Esophagus squamous epithelium (tissue), 5 donors: ENCODE measurements around the gene TMED10. TPM values are rescaled to one million over a fixed set of nuclear protein-coding genes. Genes with fewer than 3 reads are reported as not detected.

Source experiments
- DNase-seq: peaks from one replicate; lab custom pipeline; 2025; lab: John Stamatoyannopoulos, UW
- H3K27ac ChIP-seq, 4 donors: fragments of 200-600 bp; sonication (generic); one replicate each; pipeline ENCODE4 v1.5.1; 2016 to 2019; ENCODE audit warnings: mild to moderate bottlenecking in 1 of 4
- H3K27me3 ChIP-seq, 4 donors: fragments of 200-600 bp; sonication (generic); 1 replicate in 3 of 4; 2 replicates in 1 of 4; pipeline versions ENCODE4 v1.5.1 to v1.6.0; 2017 to 2021; ENCODE audit warnings: antibody characterized with exemption in 1 of 4
- H3K36me3 ChIP-seq, 3 donors: fragments of 200-600 bp; sonication (generic); one replicate each; pipeline ENCODE4 v1.5.1; 2016 to 2019
- H3K4me1 ChIP-seq, 3 donors: fragments of 200-600 bp; sonication (generic); one replicate each; pipeline ENCODE4 v1.5.1; 2017 to 2019
- H3K4me3 ChIP-seq, 4 donors: fragments of 200-600 bp; sonication (generic); 1 replicate in 3 of 4; 2 replicates in 1 of 4; pipeline ENCODE4 v1.5.1; 2016 to 2019; ENCODE audit warnings: mild to moderate bottlenecking in 2 of 4, moderate library complexity in 1 of 4
- H3K9me3 ChIP-seq, 3 donors: fragments of 200-600 bp; sonication (generic); one replicate each; pipeline ENCODE4 v1.5.1; 2016 to 2019
- CTCF ChIP-seq, 6 experiments: fragments of 450-650 bp in 4 of 6; fragments of 200-600 bp in 2 of 6; sonication (generic) in 2 of 6; IDR thresholded peaks; one replicate each; pipeline ENCODE4 v1.5.1; 2016 to 2019; ENCODE audit warnings: antibody characterized with exemption in 6 of 6, mild to moderate bottlenecking in 4 of 6, moderate library complexity in 4 of 6
- POLR2A ChIP-seq, 4 donors: fragments of 450-650 bp; IDR thresholded peaks; one replicate each; pipeline ENCODE4 v1.6.1; 2017; ENCODE audit warnings: antibody characterized with exemption in 4 of 4, mild to moderate bottlenecking in 4 of 4, moderate library complexity in 3 of 4
- WGBS, 2 donors: methylation state at CpG; one replicate each; pipeline ENCODE4 v1.1.5; 2018; 5-methylcytosine and 5-hydroxymethylcytosine counted together
- intact Hi-C: fragments of 100-400 bp; cut with DNase I; formaldehyde crosslinking; loops from one replicate; pipeline ENCODE4 v1.15.0; 2022
- total RNA-seq, 4 donors: library from RNA; depleted of rRNA; stranded (reverse); fragments of >200 nt; gene quantifications; one replicate each; pipeline ENCODE4 v1.1.0, GENCODE V29; 2016
- donor health status: DM: yes; HTN: yes; CAD: no.

The TMED10 gene
- total RNA-seq, 4 donors from 2014 or later, result 174 to 267 (median 206) TPM

GRCh38 chr14:75126679-75127473 is 49.5 kb downstream of the TMED10 start, which contains the start of gene NEK9:
Gene NEK9, minus strand, starts transcription at chr14:75127048. Its CDS starts 127 bp downstream, at chr14:75126921.
- no peaks in the 10 kb centered on the region for H3K27me3 ChIP-seq
- 0 to 2% methylated on average over 14 to 17 of the region's 76 CpGs for WGBS, 2 donors
- intact Hi-C loops, result no loop called here

GRCh38 chr14:75126121-75126544 is 50.3 kb downstream of the TMED10 start:
- no peak for DNase-seq
- Histone ChIP-seq H3K27ac (peak overlapping the region; percentile 88 to 97 (median 96)), H3K36me3 (peaks cover 0 to 28% (median 0%) of the 10 kb centered on the region in 3 donors), H3K9me3 (no peaks in the 10 kb centered on the region), H3K27me3 (no peaks in the 10 kb centered on the region), H3K4me1 (peaks cover 10 to 66% (median 38%) of the 10 kb centered on the region in 3 donors), H3K4me3 (peak overlapping the region; percentile 46 to 83 (median 78))
- 1 to 4% methylated on average over 6 of the region's 6 CpGs for WGBS, 2 donors
- intact Hi-C loops, result no loop called here
- TF ChIP-seq CTCF (IDR thresholded peaks at IDR 0.05), result no peak
- TF ChIP-seq POLR2A (IDR thresholded peaks at IDR 0.05), result no peak

More at GRCh38 chr14:75126679-75127473, 49.5 kb downstream of the TMED10 start, which contains the start of gene NEK9:
- Histone ChIP-seq H3K27ac (peak within 1 kb of the TSS; percentile 88 to 97 (median 96)), H3K36me3 (peaks cover 0 to 28% (median 0%) of the 10 kb centered on the region in 3 donors), H3K4me3 (peak within 1 kb of the TSS; percentile 46 to 83 (median 78)), H3K4me1 (peaks cover 10 to 60% (median 38%) of the 10 kb centered on the region in 3 donors), H3K9me3 (no peaks in the 10 kb centered on the region)
- DNase-seq, result peak; percentile 55
- TF ChIP-seq CTCF (IDR thresholded peaks at IDR 0.05) (peak in 2 of 6 experiments; percentile 5 to 6), POLR2A (IDR thresholded peaks at IDR 0.05) (peak in 3 of 4 donors; percentile 30 to 85 (median 77))

GRCh38 chr14:75125617-75126016 is 50.8 kb downstream of the TMED10 start:
- no peak for DNase-seq
- H3K27me3 ChIP-seq, result no peaks in the 10 kb centered on the region
- H3K27ac ChIP-seq, result peak overlapping the region in 3 of 4 donors; percentile 34 to 97 (median 94)
- TF ChIP-seq CTCF (IDR thresholded peaks at IDR 0.05) (no peak), POLR2A (IDR thresholded peaks at IDR 0.05) (no peak)
- peak overlapping the region in 3 of 4 donors; percentile 76 to 83 (median 79) for H3K4me3 ChIP-seq
- H3K9me3 ChIP-seq, result no peaks in the 10 kb centered on the region
- peaks cover 10 to 71% (median 38%) of the 10 kb centered on the region in 3 donors for H3K4me1 ChIP-seq
- intact Hi-C loops, result no loop called here
- 41% methylated on average over 5 of the region's 5 CpGs for whole genome bisulfite sequencing, 2 donors
- peaks cover 0 to 25% (median 0%) of the 10 kb centered on the region in 3 donors for H3K36me3 ChIP-seq

GRCh38 chr14:75123991-75124390 is 52.4 kb downstream of the TMED10 start:
- WGBS, 2 donors, result 13 to 19% methylated on average over 7 of the region's 7 CpGs
- intact Hi-C loops, result no loop called here
- Histone ChIP-seq H3K27ac (peak overlapping the region; percentile 13 to 72 (median 68)), H3K9me3 (no peaks in the 10 kb centered on the region), H3K36me3 (peaks cover 0 to 35% (median 4%) of the 10 kb centered on the region in 3 donors), H3K4me3 (no peak overlapping the region), H3K27me3 (no peaks in the 10 kb centered on the region), H3K4me1 (peaks cover 10 to 75% (median 38%) of the 10 kb centered on the region in 3 donors)
- TF ChIP-seq POLR2A (IDR thresholded peaks at IDR 0.05) (no peak), CTCF (IDR thresholded peaks at IDR 0.05) (no peak)
- no peak for DNase-seq

- peak overlapping the region; percentile 4 to 51 (median 35) for H3K27ac ChIP-seq
- 90 to 94% methylated on average over 7 of the region's 7 CpGs for WGBS, 2 donors
- intact Hi-C loops, result no loop called here
Measured at GRCh38 chr14:75121552-75121951, 54.9 kb downstream of the TMED10 start.

More at GRCh38 chr14:75121552-75121951, 54.9 kb downstream of the TMED10 start:
- no peak for TF ChIP-seq CTCF (IDR thresholded peaks at IDR 0.05)
- TF ChIP-seq POLR2A (IDR thresholded peaks at IDR 0.05), result no peak
- Histone ChIP-seq H3K9me3 (no peaks in the 10 kb centered on the region), H3K27me3 (no peaks in the 10 kb centered on the region), H3K36me3 (peaks cover 0 to 59% (median 8%) of the 10 kb centered on the region in 3 donors), H3K4me1 (peaks cover 10 to 55% (median 24%) of the 10 kb centered on the region in 3 donors), H3K4me3 (no peak overlapping the region)
- DNase-seq, result no peak
